Endometrium (tissue), 2 donors: ENCODE data around the gene COL8A1.
"Not testable (repeated sequence)": the region's sequence is repeated elsewhere in the genome, so short reads cannot be mapped to it uniquely, and the experiment has no call there.

Experiments used
- FAIRE-seq: peaks from 2 replicates; lab custom pipeline; 2012; peaks lifted over from hg19 to GRCh38; lab: Jason Lieb, UNC
- donor health status: control.
- donor health status: control.

Gene COL8A1

DNA sequence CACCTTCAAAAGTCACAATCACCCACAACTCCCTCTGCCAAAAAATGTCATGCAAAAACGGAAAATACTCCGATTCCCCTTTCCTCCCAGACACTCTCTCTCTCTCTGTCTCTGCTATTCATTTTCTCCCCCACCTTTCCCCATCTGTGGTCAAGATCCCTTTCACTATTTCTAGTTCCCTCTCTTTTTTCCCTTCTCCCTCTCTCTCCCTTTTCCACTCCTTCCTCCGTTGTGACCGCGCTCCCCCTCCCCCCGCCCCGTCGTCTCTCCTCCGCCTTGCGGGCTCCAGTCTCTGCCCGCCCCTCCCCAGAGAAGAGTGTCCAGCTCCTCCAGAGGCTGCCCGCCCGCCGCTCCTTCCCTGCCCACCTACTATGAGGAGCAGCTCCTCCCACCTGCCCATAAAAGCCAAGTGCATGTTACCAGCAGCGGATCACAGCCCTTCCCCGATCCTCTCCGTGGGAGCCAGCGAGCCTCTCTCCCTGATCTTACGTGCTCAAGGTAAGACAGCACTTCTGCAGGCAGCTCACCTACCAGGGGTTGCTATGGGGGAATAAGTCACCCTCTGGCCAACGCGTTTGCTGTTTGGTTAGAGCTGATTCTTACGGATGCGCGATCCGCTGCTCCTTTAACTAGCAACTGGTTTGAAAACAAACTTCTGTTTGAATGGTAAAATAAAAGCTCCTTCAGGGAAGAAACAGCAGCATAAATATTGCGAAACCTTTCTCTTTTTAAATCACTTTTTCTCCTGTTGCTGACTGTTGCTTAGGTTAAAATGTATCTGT lies at the start of gene COL8A1:
COL8A1 (plus strand) TSS at position 428 of the 782 bp plus-strand sequence. CDS start 152,089 bp downstream, outside the sequence.
- no peak for FAIRE-seq

DNA sequence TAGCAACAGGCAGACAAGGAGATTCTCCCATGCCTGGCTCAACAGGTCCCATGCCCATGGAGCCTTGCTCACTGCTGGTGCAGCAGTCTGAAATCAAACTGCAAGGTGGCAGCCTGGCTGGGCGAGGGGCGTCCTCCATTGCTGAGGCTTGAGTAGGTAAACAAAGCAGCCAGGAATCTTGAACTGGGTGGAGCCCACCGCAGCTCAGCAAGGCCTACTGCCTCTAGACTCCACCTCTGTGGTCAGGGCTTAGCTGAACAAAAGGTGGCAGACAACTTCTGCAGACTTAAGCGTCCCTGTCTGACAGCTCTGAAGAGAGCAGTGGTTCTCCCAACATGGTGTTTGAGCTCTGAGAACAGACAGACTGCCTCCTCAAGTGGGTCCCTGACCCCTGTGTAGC lies 49.2 kb upstream of the COL8A1 start:
- not testable (repeated sequence) for FAIRE-seq

GRCh38 chr3:99599894-99600293 lies 38.5 kb upstream of the COL8A1 start:
- FAIRE-seq: no peak

- no peak for FAIRE-seq
These were observed 36.9 kb upstream of the COL8A1 start for GRCh38 chr3:99601515-99601914.

- no peak for FAIRE-seq
These were observed 36.2 kb upstream of the COL8A1 start for GRCh38 chr3:99602183-99602582.

DNA sequence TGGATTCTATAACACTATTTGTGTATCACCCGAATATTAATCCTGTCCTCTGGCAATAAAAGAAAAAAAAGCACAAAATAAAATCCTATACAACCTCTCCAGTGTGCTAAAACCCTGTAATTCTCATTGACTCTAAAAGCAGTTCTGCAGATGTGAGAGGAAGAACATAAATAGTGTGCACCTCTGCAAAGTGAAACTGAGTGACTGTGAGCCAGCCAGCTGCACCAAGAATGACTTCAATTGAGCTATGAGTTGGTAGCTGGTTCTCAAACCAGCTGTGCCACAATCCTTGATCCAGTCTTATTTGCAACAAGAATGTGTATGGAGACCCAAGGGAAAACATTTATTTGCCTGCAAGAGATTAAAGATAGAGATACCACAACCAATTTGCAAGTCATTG lies 31.2 kb upstream of the COL8A1 start:
- no peak for FAIRE-seq

DNA sequence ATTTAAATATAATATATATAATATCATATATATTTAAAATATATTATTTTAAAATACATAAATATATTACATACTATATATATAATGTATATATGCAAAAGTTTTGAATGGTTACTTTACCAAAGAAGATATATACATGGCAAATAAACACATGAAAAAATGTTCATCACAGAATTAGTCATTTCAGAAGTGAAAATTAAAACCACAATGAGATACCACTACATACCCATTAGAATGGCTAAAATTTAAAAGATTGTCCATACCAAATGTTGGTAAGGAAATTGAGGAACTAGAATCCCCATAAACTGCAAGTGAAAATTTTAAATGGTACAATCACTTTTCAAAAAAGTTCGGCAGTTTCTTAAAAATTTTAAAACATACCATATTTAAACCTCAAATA lies 23.6 kb upstream of the COL8A1 start:
- no peak for FAIRE-seq

DNA sequence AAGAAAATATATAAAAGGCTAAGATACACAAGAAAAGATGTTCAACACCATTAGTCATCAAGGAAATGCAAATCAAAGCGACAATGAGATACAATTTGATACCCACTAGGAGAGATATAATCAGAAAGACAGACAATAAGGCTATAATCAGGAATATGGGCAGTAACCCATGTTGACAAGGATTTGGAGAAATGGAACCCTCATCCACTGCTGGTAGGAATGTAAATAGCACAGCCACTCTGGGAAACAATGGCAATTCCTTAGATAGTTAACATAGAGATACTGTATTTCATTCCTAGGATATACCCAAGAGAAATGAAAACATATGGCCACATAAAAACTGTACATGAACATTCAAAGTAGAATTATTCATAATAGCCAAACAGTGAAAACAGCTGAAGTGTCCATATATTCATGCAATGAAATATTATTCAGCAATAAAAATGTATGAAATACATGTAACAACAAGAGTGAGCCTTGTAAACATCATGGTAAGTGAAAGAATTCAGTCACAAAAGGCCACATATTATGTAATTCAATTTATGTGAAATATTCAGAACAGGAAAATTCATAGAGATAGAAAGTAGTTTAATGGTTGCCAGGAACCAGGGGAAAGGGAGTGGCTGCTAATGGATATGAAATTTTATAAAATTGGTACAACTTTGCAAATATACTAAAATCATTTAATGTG lies 18.2 kb upstream of the COL8A1 start:
- no peak for FAIRE-seq

DNA sequence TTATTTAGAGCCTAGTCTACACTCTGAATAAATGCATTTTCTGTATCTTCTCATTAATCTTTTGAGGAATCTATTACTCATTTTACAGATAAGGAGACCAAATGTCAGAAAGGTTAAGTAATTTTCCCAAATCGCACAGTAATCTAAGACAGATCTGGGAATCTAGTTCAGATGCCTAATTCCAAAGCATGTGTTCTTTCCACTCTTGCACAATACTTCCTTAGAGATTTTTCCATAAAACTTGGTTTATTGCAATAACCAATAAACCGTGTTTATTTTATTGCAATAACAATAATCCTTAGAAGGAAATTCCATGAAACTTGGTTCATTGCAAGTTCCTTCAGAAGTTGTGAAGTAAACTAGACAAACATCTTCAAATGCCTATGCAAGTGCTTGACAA lies 17.4 kb upstream of the COL8A1 start:
- FAIRE-seq: no peak

DNA sequence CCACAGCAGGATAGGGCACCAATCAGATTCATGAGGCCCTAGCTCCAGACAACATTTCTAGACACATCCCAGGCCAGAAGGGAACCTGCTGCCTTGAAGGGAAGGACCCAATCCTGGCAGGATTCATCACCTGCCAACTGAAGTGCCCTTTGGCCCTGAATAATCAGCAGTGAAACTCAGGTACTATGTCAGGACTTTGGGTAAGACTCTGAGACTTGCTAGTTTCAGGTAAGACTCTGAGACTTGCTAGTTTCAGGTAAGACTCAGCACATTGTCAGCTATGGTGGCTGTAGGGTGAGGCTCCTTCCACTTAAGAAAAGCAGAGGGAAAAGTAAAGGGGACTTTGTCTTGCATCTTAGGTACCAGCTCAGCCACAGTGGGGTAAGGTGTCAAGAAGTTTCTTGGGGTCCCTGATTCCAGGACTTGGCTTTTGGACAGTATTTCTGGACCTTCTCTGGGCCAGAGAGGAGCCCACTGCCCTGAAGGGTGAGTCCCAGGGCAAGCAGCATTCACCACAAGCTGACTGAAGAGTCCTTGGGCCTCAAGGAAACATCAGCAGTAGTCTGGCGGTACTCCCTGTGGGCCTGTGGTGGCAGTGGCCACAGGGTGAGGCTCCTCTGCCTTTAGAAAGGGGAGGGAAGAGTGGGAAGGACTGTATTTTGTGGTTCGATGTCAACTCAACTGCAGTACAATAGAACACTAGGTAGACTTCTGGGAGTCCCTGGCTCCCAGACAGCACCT lies 13.7 kb upstream of the COL8A1 start:
- no peak for FAIRE-seq

GRCh38 chr3:99625237-99625622 lies 13.2 kb upstream of the COL8A1 start:
- no peak for FAIRE-seq

GRCh38 chr3:99625643-99626416 lies 12.6 kb upstream of the COL8A1 start:
- no peak for FAIRE-seq

DNA sequence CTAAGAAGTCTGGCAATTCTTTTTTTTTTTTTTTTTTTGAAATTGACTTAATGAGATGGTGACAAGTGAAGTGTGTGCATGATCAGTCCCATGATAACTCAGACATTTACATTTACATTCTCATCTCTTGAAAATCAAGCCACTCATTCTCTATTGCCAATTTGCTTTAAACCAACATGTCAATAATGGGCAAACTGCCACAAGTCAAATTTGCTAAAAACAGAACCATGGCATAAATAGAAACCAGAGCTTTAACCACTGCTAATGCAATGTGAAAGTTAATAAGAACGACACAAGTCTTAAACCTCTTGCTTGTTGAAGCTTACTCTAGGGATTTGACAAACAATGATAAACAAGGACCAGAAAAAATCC lies 12.0 kb upstream of the COL8A1 start:
- no peak for FAIRE-seq

DNA sequence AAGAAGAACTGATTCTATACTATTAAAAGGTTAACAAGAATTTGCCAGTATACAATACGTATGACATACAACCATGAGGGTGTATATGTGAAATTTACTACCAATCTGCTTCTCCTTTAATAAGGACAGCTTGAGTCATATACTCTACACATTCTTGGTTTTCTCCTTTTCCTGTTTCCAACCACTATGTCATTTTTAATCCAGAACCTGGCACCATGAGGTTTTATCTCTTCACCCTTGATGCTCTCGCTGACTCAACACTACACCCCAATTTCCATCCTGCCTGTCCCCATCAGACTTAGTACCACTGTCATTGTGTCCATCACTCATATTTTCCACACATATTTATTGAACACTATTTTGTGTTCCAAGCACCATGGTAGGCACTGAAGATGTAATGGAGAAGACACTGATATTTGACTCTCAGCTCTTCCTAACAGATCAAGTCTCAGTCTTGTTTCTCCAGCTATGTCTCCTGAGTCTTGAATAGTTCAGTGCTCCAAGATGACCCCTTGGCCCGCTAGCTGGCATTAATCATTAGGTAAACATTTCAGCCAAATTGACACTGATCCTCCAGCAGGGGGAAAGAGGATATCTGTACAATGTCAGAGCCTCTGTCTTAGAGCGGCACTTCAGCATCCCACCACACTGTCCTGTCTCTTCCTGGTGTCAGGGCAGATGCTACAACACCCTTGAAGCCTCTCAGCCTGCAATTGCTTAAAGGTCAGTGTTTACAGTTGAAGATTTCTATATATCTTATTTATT lies 11.2 kb upstream of the COL8A1 start:
- no peak for FAIRE-seq

DNA sequence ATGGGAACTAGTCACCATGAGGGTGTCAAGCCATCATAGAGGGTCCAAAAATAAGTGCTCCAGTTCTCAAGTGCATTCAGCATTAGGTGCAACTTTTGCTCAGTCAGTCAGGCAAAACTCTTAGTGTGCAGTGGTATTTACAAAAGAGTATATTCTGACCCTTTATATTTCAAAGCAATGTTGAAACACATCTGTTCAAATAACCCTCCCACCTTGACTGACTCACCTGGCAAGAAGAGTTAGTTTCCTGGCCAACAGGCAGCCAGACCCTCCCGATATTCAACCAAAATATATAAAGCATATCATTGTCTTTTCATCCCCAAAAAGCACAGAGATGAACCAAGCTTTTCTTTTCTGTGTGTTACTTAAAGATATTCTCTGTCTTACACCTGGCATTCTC lies 7.6 kb upstream of the COL8A1 start:
- FAIRE-seq: no peak

DNA sequence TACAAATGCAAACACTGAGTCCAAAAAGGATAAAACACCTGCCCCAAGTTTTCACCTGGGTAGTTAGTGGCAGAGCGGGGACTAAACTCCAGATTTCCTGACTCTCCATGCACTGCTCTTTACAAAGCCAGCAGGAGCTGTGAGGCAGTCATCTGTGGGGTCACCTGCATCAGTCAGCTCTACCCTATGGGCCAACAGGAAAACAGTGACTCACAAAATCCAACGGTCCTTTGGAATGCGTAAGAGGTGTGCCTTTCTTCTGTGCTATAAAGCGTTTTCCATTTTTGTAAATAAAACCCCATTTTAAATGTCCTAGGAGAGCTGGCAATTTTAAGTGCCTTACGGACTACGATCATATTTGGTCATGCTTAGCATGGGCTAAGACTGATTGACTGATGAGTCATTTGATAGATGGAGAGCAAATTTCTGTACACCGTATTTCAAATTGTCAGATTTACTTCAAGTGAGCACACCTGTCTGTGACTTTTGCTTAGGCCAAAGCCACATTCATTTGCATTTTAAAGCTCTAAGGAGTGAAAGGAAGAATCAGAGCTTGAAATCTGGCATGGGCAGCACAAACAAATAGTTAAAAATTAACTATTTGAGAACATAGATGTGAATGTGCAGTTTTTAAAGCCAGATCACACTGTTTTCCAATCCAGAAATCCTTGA lies 4.4 kb upstream of the COL8A1 start:
- no peak for FAIRE-seq

- FAIRE-seq: no peak
These were observed 3.5 kb upstream of the COL8A1 start for GRCh38 chr3:99634881-99635280.

DNA sequence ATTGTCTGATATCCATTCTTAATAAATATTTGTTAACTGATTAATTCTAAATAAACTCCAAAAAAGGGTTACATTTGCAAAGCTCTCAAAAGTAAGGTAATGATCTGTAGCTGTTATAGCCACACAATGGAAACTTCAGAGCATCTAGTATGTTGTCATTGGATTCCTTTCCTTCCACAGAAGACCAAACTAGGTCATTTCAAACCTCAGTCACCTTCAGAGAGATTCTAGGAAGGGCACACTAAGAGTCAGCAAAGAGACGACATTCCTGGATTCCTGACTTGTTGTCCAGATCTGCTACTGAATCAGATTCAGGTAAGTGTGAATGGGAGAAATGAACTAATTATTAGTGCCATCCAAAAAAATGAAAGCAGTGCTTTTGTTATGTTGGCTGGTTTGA lies 3.0 kb upstream of the COL8A1 start:
- FAIRE-seq: no peak

DNA sequence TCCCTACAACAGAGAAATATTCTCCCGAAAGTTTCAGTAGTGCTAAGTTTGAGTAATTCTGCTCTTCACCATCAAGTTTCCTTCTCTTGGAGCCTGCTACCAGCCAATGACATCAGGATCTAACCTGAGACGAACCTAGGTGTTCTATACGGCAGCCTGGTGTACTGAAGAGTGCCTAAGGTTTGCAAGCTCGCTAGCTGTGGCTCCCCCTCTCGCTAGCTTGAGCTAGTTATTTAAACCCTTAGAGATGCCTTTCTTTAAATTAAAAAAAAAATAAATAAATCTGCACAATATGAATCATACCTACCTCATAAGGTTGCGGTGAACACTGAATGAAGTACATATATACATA lies 1.4 kb upstream of the COL8A1 start:
- no peak for FAIRE-seq

DNA sequence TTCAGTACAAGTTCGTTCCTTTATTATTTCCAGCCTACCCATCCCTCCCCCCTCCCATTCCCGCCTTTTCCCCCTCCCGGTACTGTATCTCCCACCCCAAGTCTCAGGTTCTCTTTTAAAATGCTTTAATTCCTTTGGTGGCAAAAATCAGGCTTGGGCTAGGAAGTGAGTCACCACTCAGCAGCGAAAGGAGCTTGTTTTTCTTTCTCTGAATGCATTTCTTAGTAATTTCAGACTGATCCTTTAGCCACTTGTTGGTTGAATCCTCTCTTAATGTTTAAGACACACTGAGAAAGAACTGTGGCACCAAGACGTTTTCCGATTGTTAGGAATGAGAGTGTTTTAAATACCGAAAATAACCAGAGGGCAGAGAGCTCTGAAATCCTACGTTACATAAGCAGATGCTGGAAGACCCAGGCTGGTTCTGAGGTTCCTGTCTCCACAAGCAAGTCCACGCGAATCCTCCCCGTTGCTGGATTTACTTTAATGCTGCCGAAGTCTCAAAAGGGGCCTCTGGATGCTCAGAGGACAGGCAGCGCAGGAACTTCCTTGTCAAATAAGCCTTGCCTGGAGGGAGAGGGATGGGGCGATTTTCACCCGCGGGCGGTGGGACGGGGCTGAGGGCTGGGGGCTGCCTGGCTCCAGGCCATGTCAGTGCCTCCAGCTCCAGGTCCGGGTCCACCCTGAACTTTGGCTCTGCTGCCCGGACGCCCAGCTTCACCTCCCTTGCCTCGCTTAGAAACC lies 854 bp upstream of the COL8A1 start:
- FAIRE-seq: no peak
